ENCODE results near the gene PAN3.

- TF ChIP-seq CTCF (IDR thresholded peaks at IDR 0.05; ENCODE audit: control extremely low read depth in 1 of 3, insufficient read depth in 1 of 3, low read depth in 1 of 3, low read length in 3 of 3) (no peak), CEBPB (IDR thresholded peaks at IDR 0.05; ENCODE audit: low read depth, low read length) (no peak), EP300 (IDR thresholded peaks at IDR 0.05; ENCODE audit: borderline replicate concordance in 1 of 2, low read depth in 2 of 2, low read length in 2 of 2) (no peak), JUND (IDR thresholded peaks at IDR 0.05; ENCODE audit: low read length) (no peak), E2F6 (IDR thresholded peaks at IDR 0.05) (no peak), RNF2 (IDR thresholded peaks at IDR 0.05; ENCODE audit: borderline replicate concordance, low read depth, low read length, missing control alignments, poor library complexity, severe bottlenecking) (no peak), RFX5 (IDR thresholded peaks at IDR 0.05; ENCODE audit: borderline replicate concordance, low read depth, low read length) (no peak), SAP30 (IDR thresholded peaks at IDR 0.05; ENCODE audit: insufficient read depth, insufficient replicate concordance, low read length) (no peak), POLR2AphosphoS5 (IDR thresholded peaks at IDR 0.05; ENCODE audit: low read depth, low read length) (no peak), BRCA1 (IDR thresholded peaks at IDR 0.05; ENCODE audit: low read depth, low read length) (no peak), CBX8 (IDR thresholded peaks at IDR 0.05; ENCODE audit: borderline replicate concordance, low read depth, low read length) (no peak), NRF1 (IDR thresholded peaks at IDR 0.05; ENCODE audit: low read depth, low read length) (no peak)
Observed at GRCh38 chr13:28120317-28120716, 18.0 kb upstream of the PAN3 start.
